Mammary epithelial cell (primary cell): Measurements from ENCODE around the gene GPHB5.

Source experiments
- CTCF ChIP-seq, 2 donors: IDR thresholded peaks in 1 of 2; conservative IDR thresholded peaks in 1 of 2; 2 replicates each; pipeline ENCODE4 v1.5.1; 2011 to 2012; ENCODE audit warnings: inconsistent platforms in 2 of 2, low read length in 2 of 2, mild to moderate bottlenecking in 2 of 2, control low read depth in 1 of 2, low read depth in 1 of 2; ENCODE audit not compliant: insufficient read depth in 1 of 2; ENCODE audit errors: extremely low read depth in 1 of 2
- EZH2 ChIP-seq: IDR thresholded peaks from 2 replicates; pipeline ENCODE4 v1.6.1; 2012; ENCODE audit warnings: low read length, inconsistent platforms, borderline replicate concordance

DNA sequence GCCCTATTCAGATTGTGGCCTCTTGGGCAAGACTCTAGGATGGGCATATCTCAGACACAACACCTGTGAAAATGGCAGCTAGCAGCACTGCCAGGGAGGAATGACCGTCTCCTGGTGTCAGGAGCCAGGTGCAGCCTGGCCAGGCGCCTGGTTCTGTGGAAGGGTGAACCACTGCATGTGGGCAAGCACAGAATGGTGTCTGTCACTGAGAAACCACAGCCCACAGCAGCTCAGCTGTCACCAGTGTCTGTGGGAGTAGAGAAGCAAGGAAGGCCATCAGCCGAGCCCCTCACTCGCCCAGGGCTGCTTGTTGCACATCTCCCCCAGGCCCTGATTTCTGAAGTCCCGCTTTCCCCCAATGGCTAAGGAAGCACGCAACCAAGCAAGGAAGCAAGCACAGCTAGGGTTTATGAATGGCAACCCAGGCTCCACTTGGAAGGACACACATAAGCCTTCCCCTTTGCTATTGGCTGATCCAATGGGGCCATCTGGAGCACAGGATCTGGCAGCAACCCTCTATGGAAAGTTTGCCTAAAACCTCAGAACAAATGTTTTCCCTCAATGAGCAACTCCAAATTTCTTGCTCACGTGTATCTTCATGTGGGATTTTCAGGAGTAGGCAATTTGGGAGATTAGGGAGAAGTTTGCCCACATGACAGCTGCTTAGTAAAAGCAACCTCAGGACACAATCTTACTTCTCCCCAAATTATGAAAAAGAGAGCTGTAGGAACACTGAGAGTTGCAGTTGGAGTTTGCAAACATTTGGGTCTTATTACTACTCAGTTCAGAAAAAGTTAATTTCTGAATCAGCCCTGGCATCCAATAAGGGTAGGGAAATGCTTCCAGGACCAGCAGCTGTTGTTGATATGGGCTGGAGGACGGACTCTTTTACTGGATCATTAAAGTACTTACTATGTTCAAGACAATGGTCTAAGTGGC is 44.7 kb downstream of the GPHB5 start:
- TF ChIP-seq CTCF (conservative IDR thresholded peaks at IDR 0.05 in 1 of 2, IDR thresholded peaks at IDR 0.05 in 1 of 2; ENCODE audit: extremely low read depth in 1 of 2, insufficient read depth in 1 of 2, low read depth in 1 of 2, low read length in 2 of 2) (no peak), EZH2 (no peak)
